GM10266 (cell line): Measurements from ENCODE around the gene PDHA1.
A peak's percentile ranks its signal among the peaks of the same experiment; 100 is the strongest.

Source experiments
- DNase-seq: peaks from one replicate; pipeline ENCODE4 v3.0.0; 2012; ENCODE audit errors: extremely low spot score
- TF ChIP-seq, protein P1 (sequence below): IDR thresholded peaks from 2 replicates; pipeline ENCODE4 v1.5.1; 2012; ENCODE audit warnings: mild to moderate bottlenecking, low read depth; ENCODE audit not compliant: control insufficient read depth, insufficient read depth; ENCODE audit errors: missing control alignments

Gene PDHA1

DNA sequence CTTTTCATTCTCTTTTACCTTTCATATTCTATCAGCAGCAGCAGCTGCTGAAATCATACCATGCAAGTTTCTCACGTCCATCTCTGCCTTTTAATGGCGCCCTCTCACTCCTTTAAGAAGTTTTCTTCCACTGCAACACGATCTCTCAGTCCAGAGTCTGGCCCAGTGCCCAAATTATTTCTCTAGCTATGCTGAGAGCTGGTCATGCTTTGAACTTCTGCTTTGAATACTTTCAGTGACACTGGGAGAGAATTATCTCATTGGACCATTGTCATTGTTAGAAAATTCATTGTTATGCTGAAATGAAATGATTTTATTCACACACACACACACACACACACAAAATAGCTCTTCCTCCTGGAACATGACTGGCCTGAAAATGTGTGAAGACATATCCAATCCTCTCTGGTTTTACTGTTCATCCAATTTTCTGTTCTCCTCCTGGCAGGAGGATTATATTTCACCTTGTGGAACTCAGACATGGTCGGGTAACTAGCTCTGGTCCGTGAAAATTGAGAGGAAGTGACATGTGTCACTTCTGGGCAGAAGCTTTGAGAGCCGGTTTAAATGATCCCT, 1.3 kb upstream of the PDHA1 start:
- TF ChIP-seq, protein P1, sequence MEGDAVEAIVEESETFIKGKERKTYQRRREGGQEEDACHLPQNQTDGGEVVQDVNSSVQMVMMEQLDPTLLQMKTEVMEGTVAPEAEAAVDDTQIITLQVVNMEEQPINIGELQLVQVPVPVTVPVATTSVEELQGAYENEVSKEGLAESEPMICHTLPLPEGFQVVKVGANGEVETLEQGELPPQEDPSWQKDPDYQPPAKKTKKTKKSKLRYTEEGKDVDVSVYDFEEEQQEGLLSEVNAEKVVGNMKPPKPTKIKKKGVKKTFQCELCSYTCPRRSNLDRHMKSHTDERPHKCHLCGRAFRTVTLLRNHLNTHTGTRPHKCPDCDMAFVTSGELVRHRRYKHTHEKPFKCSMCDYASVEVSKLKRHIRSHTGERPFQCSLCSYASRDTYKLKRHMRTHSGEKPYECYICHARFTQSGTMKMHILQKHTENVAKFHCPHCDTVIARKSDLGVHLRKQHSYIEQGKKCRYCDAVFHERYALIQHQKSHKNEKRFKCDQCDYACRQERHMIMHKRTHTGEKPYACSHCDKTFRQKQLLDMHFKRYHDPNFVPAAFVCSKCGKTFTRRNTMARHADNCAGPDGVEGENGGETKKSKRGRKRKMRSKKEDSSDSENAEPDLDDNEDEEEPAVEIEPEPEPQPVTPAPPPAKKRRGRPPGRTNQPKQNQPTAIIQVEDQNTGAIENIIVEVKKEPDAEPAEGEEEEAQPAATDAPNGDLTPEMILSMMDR = no peak
- DNase-seq = no peak

DNA sequence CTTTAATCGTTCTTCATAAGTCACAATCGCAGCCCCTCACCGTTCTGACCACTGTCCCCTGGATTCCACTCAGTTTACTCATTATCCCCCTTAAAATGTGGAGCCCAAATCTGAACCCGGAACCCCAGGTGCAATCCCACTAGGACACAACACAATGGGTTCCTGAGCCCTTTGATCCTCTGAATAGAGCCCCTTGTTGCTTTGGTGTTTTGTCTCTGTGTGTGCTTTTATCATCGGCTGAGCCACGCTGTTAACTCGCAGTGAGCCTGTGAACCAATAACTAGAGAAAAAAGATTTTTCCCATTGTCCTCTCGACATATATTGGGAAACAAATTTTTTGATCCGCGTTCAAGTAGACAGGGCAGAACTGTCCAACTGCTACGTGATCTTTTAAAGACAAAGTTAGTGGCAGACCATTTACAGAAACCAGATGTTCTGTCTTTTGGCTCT, 617 bp upstream of the PDHA1 start:
- TF ChIP-seq, protein P1 = no peak
- no peak for DNase-seq

GRCh38 chrX:19344661-19345060, 934 bp downstream of the PDHA1 start:
- TF ChIP-seq, protein P1 = no peak
- DNase-seq = no peak

GRCh38 chrX:19347916-19348315, 4.2 kb downstream of the PDHA1 start:
- no peak for DNase-seq
- TF ChIP-seq, protein P1 = no peak

GRCh38 chrX:19349264-19349663, 5.5 kb downstream of the PDHA1 start:
- TF ChIP-seq, protein P1 = no peak
- DNase-seq = no peak

DNA sequence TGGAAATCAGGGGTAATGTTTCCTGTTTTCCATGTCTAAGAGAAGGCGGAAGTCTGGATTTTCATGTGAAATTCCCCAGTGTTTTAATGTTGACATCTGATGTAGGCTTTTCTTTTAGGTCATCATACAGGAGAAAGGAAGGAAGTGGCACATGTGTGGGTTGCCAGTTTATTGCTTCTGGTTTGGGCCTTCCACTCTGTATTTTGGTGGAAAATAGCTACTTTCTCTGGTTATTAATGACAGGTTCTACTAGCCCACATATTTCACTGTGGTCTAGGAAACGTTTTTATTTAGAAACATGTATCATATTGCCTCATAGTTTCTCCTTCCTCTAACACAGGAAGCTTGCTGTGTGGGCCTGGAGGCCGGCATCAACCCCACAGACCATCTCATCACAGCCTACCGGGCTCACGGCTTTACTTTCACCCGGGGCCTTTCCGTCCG, 7.2 kb downstream of the PDHA1 start:
- peak; percentile 55 for DNase-seq
- TF ChIP-seq, protein P1 = no peak

DNA sequence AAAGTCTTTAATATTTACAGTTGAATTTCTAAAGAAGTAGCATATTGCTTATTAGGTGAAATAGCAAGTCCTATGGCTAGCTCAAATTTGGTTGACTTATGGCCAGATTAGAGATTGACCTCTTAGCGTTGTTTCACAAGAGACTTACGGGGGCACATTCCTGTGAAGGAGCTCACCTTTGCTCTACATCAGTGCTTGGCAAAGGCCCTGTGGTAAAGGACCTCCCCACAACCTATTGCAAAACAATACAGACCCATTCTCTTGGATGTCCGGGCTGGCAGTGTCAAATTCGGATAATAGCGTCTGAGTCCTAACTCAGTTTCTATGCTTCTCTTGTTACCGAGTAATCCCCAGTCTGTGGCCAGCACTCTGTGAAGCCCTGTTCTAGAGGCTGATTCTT, 10.9 kb downstream of the PDHA1 start:
- TF ChIP-seq, protein P1 = no peak
- DNase-seq = no peak
